ENCODE results near the gene GET3. TPM values are rescaled to one million over a fixed set of nuclear protein-coding genes. Genes with fewer than 3 reads are reported as not detected.

GET3 gene
- total and polyA plus RNA-seq, 4 donors, result 22.8 to 44.1 (median 27.2) TPM

DNA sequence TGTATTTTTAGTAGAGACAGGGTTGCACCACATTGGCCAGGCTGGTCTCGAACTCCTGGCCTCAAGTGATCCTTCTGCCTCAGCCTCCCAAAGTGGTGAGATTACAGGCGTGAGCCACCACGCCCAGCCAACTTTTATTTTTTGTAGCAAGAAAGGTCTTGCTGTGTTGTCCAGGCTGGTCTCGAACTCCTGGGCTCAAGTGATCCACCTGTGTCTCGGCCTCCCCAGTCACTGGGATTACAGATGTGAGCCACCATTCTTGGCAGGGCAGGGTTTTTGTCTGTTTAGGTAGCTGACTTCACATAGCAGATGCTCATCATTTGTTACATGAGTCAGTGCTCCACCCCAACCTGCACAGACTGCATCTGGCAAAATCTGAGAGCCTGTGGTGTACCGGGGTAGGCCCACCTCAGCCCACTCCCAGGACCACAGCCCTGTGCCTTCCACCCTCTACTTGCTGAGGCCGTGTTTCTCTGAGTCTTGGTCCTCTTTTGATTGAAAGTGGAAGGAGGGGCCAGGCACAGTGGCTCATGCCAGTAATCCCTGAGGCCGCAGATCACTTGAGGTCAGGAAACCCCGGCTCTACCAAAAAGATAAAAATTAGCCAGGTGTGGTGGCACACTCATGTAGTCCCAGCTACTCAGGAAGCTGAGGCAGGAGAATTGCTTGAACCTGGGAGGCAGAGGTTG is 9.4 kb upstream of the GET3 start (continued):
- TF ChIP-seq, protein P1, sequence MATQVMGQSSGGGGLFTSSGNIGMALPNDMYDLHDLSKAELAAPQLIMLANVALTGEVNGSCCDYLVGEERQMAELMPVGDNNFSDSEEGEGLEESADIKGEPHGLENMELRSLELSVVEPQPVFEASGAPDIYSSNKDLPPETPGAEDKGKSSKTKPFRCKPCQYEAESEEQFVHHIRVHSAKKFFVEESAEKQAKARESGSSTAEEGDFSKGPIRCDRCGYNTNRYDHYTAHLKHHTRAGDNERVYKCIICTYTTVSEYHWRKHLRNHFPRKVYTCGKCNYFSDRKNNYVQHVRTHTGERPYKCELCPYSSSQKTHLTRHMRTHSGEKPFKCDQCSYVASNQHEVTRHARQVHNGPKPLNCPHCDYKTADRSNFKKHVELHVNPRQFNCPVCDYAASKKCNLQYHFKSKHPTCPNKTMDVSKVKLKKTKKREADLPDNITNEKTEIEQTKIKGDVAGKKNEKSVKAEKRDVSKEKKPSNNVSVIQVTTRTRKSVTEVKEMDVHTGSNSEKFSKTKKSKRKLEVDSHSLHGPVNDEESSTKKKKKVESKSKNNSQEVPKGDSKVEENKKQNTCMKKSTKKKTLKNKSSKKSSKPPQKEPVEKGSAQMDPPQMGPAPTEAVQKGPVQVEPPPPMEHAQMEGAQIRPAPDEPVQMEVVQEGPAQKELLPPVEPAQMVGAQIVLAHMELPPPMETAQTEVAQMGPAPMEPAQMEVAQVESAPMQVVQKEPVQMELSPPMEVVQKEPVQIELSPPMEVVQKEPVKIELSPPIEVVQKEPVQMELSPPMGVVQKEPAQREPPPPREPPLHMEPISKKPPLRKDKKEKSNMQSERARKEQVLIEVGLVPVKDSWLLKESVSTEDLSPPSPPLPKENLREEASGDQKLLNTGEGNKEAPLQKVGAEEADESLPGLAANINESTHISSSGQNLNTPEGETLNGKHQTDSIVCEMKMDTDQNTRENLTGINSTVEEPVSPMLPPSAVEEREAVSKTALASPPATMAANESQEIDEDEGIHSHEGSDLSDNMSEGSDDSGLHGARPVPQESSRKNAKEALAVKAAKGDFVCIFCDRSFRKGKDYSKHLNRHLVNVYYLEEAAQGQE (IDR thresholded peaks at IDR 0.05), result no peak
- TF ChIP-seq TAF1 (conservative IDR thresholded peaks at IDR 0.05) (no peak), RXRA (IDR thresholded peaks at IDR 0.05) (no peak), EGR1 (IDR thresholded peaks at IDR 0.05; ENCODE audit: low read depth in 2 of 2) (no peak), HNF4A (conservative IDR thresholded peaks at IDR 0.05) (no peak)

DNA sequence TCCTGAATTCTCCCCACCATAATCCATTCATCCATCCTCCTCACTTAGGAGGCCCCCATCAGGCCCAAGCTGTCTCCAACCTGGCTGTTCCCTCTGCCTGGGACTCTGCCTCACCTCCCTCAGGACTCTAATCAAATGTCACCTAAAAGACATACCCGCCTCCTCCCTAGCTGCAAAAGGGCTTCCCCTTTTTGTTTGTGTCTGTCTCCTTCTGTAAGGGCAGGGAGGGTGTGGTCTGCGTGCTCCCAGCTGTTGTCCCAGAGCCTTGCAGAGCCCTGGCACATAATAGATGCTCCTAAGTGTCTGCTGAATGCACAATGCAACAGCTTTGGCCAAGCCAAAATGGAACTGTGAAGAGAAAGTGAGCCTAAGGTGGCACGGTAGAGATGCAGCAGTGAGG is 7.2 kb upstream of the GET3 start:
- Histone ChIP-seq H3K9ac (ENCODE audit: low read depth in 1 of 2, low read length in 2 of 2) (no peak overlapping the region), H3K4me3 (ENCODE audit: low read depth in 1 of 3, low read length in 3 of 3) (no peak overlapping the region), H3K4me1 (ENCODE audit: control insufficient read depth in 4 of 4, insufficient read depth in 4 of 4, low read length in 3 of 4) (peaks cover 14 to 69% (median 49%) of the 10 kb centered on the region in 4 donors), H3K27me3 (ENCODE audit: control insufficient read depth in 4 of 4, insufficient read depth in 4 of 4, low read length in 3 of 4) (no peaks in the 10 kb centered on the region), H3K9me3 (ENCODE audit: control insufficient read depth in 4 of 4, low read length in 3 of 4) (no peaks in the 10 kb centered on the region), H3K36me3 (ENCODE audit: control insufficient read depth in 4 of 4, insufficient read depth in 3 of 4, low read depth in 1 of 4, low read length in 3 of 4) (peaks cover 3 to 27% (median 21%) of the 10 kb centered on the region in 4 donors), H3K27ac (ENCODE audit: low read depth in 1 of 2, low read length in 2 of 2) (no peak overlapping the region)
- 92% methylated on average over 3 of the region's 3 CpGs for WGBS
- no peak for TF ChIP-seq RXRA (IDR thresholded peaks at IDR 0.05)
- TF ChIP-seq, protein P2, sequence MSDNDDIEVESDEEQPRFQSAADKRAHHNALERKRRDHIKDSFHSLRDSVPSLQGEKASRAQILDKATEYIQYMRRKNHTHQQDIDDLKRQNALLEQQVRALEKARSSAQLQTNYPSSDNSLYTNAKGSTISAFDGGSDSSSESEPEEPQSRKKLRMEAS (IDR thresholded peaks at IDR 0.05), result no peak
- no peak for TF ChIP-seq JUND (IDR thresholded peaks at IDR 0.05)
- no peak for TF ChIP-seq EGR1 (IDR thresholded peaks at IDR 0.05; ENCODE audit: low read depth in 2 of 2)
- TF ChIP-seq HNF4A (conservative IDR thresholded peaks at IDR 0.05), result no peak
- TF ChIP-seq, protein P3, sequence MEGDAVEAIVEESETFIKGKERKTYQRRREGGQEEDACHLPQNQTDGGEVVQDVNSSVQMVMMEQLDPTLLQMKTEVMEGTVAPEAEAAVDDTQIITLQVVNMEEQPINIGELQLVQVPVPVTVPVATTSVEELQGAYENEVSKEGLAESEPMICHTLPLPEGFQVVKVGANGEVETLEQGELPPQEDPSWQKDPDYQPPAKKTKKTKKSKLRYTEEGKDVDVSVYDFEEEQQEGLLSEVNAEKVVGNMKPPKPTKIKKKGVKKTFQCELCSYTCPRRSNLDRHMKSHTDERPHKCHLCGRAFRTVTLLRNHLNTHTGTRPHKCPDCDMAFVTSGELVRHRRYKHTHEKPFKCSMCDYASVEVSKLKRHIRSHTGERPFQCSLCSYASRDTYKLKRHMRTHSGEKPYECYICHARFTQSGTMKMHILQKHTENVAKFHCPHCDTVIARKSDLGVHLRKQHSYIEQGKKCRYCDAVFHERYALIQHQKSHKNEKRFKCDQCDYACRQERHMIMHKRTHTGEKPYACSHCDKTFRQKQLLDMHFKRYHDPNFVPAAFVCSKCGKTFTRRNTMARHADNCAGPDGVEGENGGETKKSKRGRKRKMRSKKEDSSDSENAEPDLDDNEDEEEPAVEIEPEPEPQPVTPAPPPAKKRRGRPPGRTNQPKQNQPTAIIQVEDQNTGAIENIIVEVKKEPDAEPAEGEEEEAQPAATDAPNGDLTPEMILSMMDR (IDR thresholded peaks at IDR 0.05; ENCODE audit: low read depth, low read length, missing input control), result no peak
- TF ChIP-seq, protein P1 (IDR thresholded peaks at IDR 0.05), result no peak
- no peak for DNase-seq (ENCODE audit: low spot score)

DNA sequence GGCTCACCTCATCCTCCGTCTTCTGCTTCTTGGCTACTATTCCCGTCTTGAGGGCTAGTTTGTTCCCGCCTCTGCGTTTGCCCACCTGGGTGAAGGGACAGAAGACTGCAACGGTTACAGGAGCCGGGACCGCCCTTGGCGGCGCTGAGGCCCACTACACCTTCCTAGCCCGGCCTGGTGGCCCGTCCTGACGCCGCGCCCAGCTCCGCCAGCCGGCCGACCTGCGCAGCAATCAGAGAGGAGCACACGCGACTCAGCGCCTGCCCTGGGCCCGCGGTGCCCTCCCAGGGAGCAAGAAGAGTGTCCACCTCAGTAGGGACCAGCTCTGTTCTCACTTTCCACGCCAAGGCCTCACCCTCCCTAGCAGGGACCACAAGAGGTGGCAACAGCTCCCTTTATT is 6.0 kb upstream of the GET3 start:
- Histone ChIP-seq H3K27ac (ENCODE audit: low read depth in 1 of 2, low read length in 2 of 2) (no peak overlapping the region), H3K9me3 (ENCODE audit: control insufficient read depth in 4 of 4, low read length in 3 of 4) (no peaks in the 10 kb centered on the region), H3K4me3 (ENCODE audit: low read depth in 1 of 3, low read length in 3 of 3) (no peak overlapping the region), H3K9ac (ENCODE audit: low read depth in 1 of 2, low read length in 2 of 2) (no peak overlapping the region), H3K4me1 (ENCODE audit: control insufficient read depth in 4 of 4, insufficient read depth in 4 of 4, low read length in 3 of 4) (peaks cover 15 to 69% (median 50%) of the 10 kb centered on the region in 4 donors), H3K36me3 (ENCODE audit: control insufficient read depth in 4 of 4, insufficient read depth in 3 of 4, low read depth in 1 of 4, low read length in 3 of 4) (peaks cover 3 to 27% (median 21%) of the 10 kb centered on the region in 4 donors), H3K27me3 (ENCODE audit: control insufficient read depth in 4 of 4, insufficient read depth in 4 of 4, low read length in 3 of 4) (no peaks in the 10 kb centered on the region)
- 95% methylated on average over 24 of the region's 24 CpGs for WGBS
- DNase-seq (ENCODE audit: low spot score), result no peak
- no peak for TF ChIP-seq TAF1 (conservative IDR thresholded peaks at IDR 0.05)
- no peak for TF ChIP-seq RXRA (IDR thresholded peaks at IDR 0.05)
- TF ChIP-seq, protein P4, sequence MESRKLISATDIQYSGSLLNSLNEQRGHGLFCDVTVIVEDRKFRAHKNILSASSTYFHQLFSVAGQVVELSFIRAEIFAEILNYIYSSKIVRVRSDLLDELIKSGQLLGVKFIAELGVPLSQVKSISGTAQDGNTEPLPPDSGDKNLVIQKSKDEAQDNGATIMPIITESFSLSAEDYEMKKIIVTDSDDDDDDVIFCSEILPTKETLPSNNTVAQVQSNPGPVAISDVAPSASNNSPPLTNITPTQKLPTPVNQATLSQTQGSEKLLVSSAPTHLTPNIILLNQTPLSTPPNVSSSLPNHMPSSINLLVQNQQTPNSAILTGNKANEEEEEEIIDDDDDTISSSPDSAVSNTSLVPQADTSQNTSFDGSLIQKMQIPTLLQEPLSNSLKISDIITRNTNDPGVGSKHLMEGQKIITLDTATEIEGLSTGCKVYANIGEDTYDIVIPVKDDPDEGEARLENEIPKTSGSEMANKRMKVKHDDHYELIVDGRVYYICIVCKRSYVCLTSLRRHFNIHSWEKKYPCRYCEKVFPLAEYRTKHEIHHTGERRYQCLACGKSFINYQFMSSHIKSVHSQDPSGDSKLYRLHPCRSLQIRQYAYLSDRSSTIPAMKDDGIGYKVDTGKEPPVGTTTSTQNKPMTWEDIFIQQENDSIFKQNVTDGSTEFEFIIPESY (IDR thresholded peaks at IDR 0.05), result no peak
- TF ChIP-seq FOXA1 (IDR thresholded peaks at IDR 0.05), result no peak
- TF ChIP-seq YY1 (IDR thresholded peaks at IDR 0.05), result no peak
- TF ChIP-seq SP1 (IDR thresholded peaks at IDR 0.05), result no peak
- no peak for TF ChIP-seq RAD21 (IDR thresholded peaks at IDR 0.05)
- TF ChIP-seq GABPA (IDR thresholded peaks at IDR 0.05 in 1 of 2, conservative IDR thresholded peaks at IDR 0.05 in 1 of 2), result no peak
- TF ChIP-seq, protein P3 (IDR thresholded peaks at IDR 0.05; ENCODE audit: low read depth, low read length, missing input control), result no peak

All from liver (tissue), 9 donors.